Heart left ventricle (tissue), 13 donors: ENCODE measurements around the gene ZNF154.

Experiments
- CTCF ChIP-seq, 12 donors: fragments of 200-600 bp; sonication (generic) in 4 of 12; IDR thresholded peaks; one replicate each; pipeline versions ENCODE4 v1.5.0 to v1.8.0; 2018 to 2022; ENCODE audit warnings: antibody characterized with exemption in 12 of 12, mild to moderate bottlenecking in 5 of 12
- POLR2A ChIP-seq, 2 donors: fragments of 450-650 bp; IDR thresholded peaks; one replicate each; pipeline ENCODE4 v1.6.1; 2017; ENCODE audit warnings: antibody characterized with exemption in 2 of 2, mild to moderate bottlenecking in 2 of 2, moderate library complexity in 2 of 2
- donor health status: ischemic (EF 13 %, LVEDD 7.1; RV severe dilation, severe dysfunction).
- donor health status: DM: no; HTN: yes; CAD: no.
- donor health status: DM: no; HTN: no; CAD: no.
- donor health status: ischemic (EF 25% LVEDD 6.9; RV normal size, moderate dysfunction).
- donor health status: ischemic (EF 25% LVEDD 5.7; RV mildly dilated, moderate dysfunction).
- donor health status: ischemic (EF 35%, LVEDD 5.7; RV mildly dilated, moderate dysfunction).
- donor health status: nonischemic (EF 11% LVEDD 7.7; RV severe dilation, severe dysfunction).
- donor health status: DM: yes; HTN: yes; CAD: no.
- donor health status: PGD.
- donor health status: ischemic (EF 29% LVEDD 5.4; RV normal size, mild dysfunction).
- donor health status: nonischemic (EF 23%, LVEDD 6.1; RV moderate dilation, normal function).

GRCh38 chr19:57653689-57654088 lies 55.3 kb downstream of the ZNF154 start:
- no peak for TF ChIP-seq CTCF (IDR thresholded peaks at IDR 0.05)
- TF ChIP-seq POLR2A (IDR thresholded peaks at IDR 0.05), result no peak
